ENCODE data around the gene CPLANE2. TPM values are rescaled to one million over a fixed set of nuclear protein-coding genes. Genes with fewer than 3 reads are reported as not detected.
"Not testable (repeated sequence)": the region's sequence is repeated elsewhere in the genome, so short reads cannot be mapped to it uniquely, and the experiment has no call there.

Gene CPLANE2
- total RNA-seq, 1 experiment from 2014 or later, result 6.3 TPM

- Histone ChIP-seq H3K27me3 (ENCODE audit: insufficient read depth, low read length) (peaks cover 19% of the 10 kb centered on the region; the same call in 1 of the 2 replicates), H4K5ac (ENCODE audit: insufficient read length, low read depth, low read length) (no peak overlapping the region), H3K79me1 (ENCODE audit: insufficient read depth, low read depth, low read length, poor library complexity, severe bottlenecking) (no peaks in the 10 kb centered on the region), H2AFZ (ENCODE audit: low read length) (no peak overlapping the region), H3K18ac (ENCODE audit: insufficient read length, low read depth, low read length) (no peak overlapping the region), H3K23ac (ENCODE audit: insufficient read length, low read depth, low read length) (no peak overlapping the region), H3K79me2 (ENCODE audit: insufficient read depth, low read length) (no peaks in the 10 kb centered on the region), H4K91ac (ENCODE audit: insufficient read length, low read depth, low read length) (no peak overlapping the region), H2AK5ac (ENCODE audit: insufficient read length, low read length) (no peak overlapping the region), H4K20me1 (ENCODE audit: control insufficient read depth, insufficient read depth, insufficient read length) (peaks cover 4% of the 10 kb centered on the region), H3K4me2 (ENCODE audit: insufficient read depth, insufficient read length, low read length) (no peak overlapping the region), H3K56ac (ENCODE audit: insufficient read length, low read depth, low read length) (no peak overlapping the region), H3K9ac (ENCODE audit: extremely low read depth, insufficient read length, low read length) (no peak overlapping the region), H3K9me3 (ENCODE audit: control insufficient read depth, low read depth, low read length) (no peaks in the 10 kb centered on the region), H3K23me2 (ENCODE audit: insufficient read length, low read depth, low read length, poor library complexity, severe bottlenecking) (peaks cover 9% of the 10 kb centered on the region), H2BK5ac (ENCODE audit: insufficient read length, low read length) (no peak overlapping the region), H4K8ac (replicated peaks; ENCODE audit: insufficient read length, low read depth, low read length) (no peak overlapping the region), H3K4ac (ENCODE audit: low read depth, low read length) (no peak overlapping the region), H3K14ac (ENCODE audit: insufficient read depth, low read length) (no peak overlapping the region), H3T11ph (ENCODE audit: low read length) (no peak overlapping the region), H2BK20ac (ENCODE audit: low read depth, low read length, poor library complexity, severe bottlenecking) (no peak overlapping the region), H2BK12ac (ENCODE audit: insufficient read length, low read depth, low read length) (no peak overlapping the region), H2BK120ac (ENCODE audit: low read depth, low read length, poor library complexity, severe bottlenecking) (no peak overlapping the region), H2BK15ac (ENCODE audit: low read depth, low read length) (no peak overlapping the region), H3K27ac (ENCODE audit: insufficient read length, low read depth, low read length) (no peak overlapping the region), H3K4me1 (ENCODE audit: insufficient read depth, low read length) (no peaks in the 10 kb centered on the region)
- no peak for DNase-seq
- Mint-ChIP-seq H3K4me1 (peaks cover 20 to 23% of the 10 kb centered on the region in 2 experiments), H3K27ac (no peak overlapping the region), H3K27me3 (ENCODE audit: low read depth) (peaks cover 79% of the 10 kb centered on the region), H3K36me3 (ENCODE audit: insufficient read depth in 1 of 3, low read depth in 3 of 3) (no peaks in the 10 kb centered on the region), H3K4me3 (no peak overlapping the region), H3K9me3 (no peaks in the 10 kb centered on the region; a peak in 2 of 5 replicates)
- WGBS (ENCODE audit: extremely low coverage, insufficient read length, low lambda C conversion rate), result no CpG with 5 or more reads among the region's 3 CpGs
- TF ChIP-seq CTCF (conservative IDR thresholded peaks at IDR 0.05), result no peak
These were observed 12.5 kb downstream of the CPLANE2 start for GRCh38 chr1:16224472-16224871.

- no CpG with 5 or more reads among the region's 14 CpGs for WGBS (ENCODE audit: extremely low coverage, insufficient read length, low lambda C conversion rate)
- not testable (repeated sequence) for H3K9me3 ChIP-seq (ENCODE audit: control insufficient read depth, low read depth, low read length); H3K36me3 Mint-ChIP-seq (ENCODE audit: insufficient read depth in 1 of 3, low read depth in 3 of 3); H2BK20ac ChIP-seq (ENCODE audit: low read depth, low read length, poor library complexity, severe bottlenecking); DNase-seq; H3K9me3 Mint-ChIP-seq; H3K9ac ChIP-seq (ENCODE audit: extremely low read depth, insufficient read length, low read length); H2BK120ac ChIP-seq (ENCODE audit: low read depth, low read length, poor library complexity, severe bottlenecking); H3K27ac ChIP-seq (ENCODE audit: insufficient read length, low read depth, low read length); H2BK5ac ChIP-seq (ENCODE audit: insufficient read length, low read length); H2AFZ ChIP-seq (ENCODE audit: low read length); H3K14ac ChIP-seq (ENCODE audit: insufficient read depth, low read length); H2AK5ac ChIP-seq (ENCODE audit: insufficient read length, low read length); H3K4me1 ChIP-seq (ENCODE audit: insufficient read depth, low read length); H3K23me2 ChIP-seq (ENCODE audit: insufficient read length, low read depth, low read length, poor library complexity, severe bottlenecking); H3K4me2 ChIP-seq (ENCODE audit: insufficient read depth, insufficient read length, low read length); H3K18ac ChIP-seq (ENCODE audit: insufficient read length, low read depth, low read length); H3T11ph ChIP-seq (ENCODE audit: low read length); H3K23ac ChIP-seq (ENCODE audit: insufficient read length, low read depth, low read length); H4K5ac ChIP-seq (ENCODE audit: insufficient read length, low read depth, low read length); H4K20me1 ChIP-seq (ENCODE audit: control insufficient read depth, insufficient read depth, insufficient read length); H3K79me1 ChIP-seq (ENCODE audit: insufficient read depth, low read depth, low read length, poor library complexity, severe bottlenecking); H3K4ac ChIP-seq (ENCODE audit: low read depth, low read length); H3K4me3 Mint-ChIP-seq; H2BK15ac ChIP-seq (ENCODE audit: low read depth, low read length); H3K27ac Mint-ChIP-seq; H3K79me2 ChIP-seq (ENCODE audit: insufficient read depth, low read length); H4K91ac ChIP-seq (ENCODE audit: insufficient read length, low read depth, low read length); H2BK12ac ChIP-seq (ENCODE audit: insufficient read length, low read depth, low read length); H4K8ac ChIP-seq (replicated peaks; ENCODE audit: insufficient read length, low read depth, low read length); H3K56ac ChIP-seq (ENCODE audit: insufficient read length, low read depth, low read length)
- peaks cover 13% of the 10 kb centered on the region; the same call in 1 of the 2 replicates for H3K27me3 ChIP-seq (ENCODE audit: insufficient read depth, low read length)
- Mint-ChIP-seq H3K4me1 (peaks cover 11 to 17% of the 10 kb centered on the region in 2 experiments), H3K27me3 (ENCODE audit: low read depth) (peaks cover 72% of the 10 kb centered on the region)
These were observed 14.3 kb downstream of the CPLANE2 start for GRCh38 chr1:16222716-16223115.

Data from H9 (cell line).